Neural cell (in vitro differentiated cells): Measurements from ENCODE around the gene GPAT3. TPM values are rescaled to one million over a fixed set of nuclear protein-coding genes. Genes with fewer than 3 reads are reported as not detected.

Experiments
- H2AFZ ChIP-seq: fragments of 200-600, 300-800 bp; sonication (generic), shearing (Covaris generic); 2 replicates; pipeline ENCODE4 v1.6.0; 2014; ENCODE audit warnings: low read depth, mild to moderate bottlenecking, antibody characterized with exemption, low read length, moderate library complexity
- H3F3A ChIP-seq: fragments of 200-600 bp; shearing (Covaris generic); 2 replicates; pipeline ENCODE4 v1.6.1; 2016; ENCODE audit warnings: mild to moderate bottlenecking, moderate library complexity, mixed read lengths, antibody characterized with exemption, low read length; ENCODE audit not compliant: insufficient read depth, poor library complexity, severe bottlenecking
- H3K27ac ChIP-seq: fragments of 200-600, 300-800 bp; sonication (generic), shearing (Covaris generic); 2 replicates; pipeline ENCODE4 v1.5.1; 2014; ENCODE audit warnings: mild to moderate bottlenecking, low read length, moderate library complexity
- H3K27me3 ChIP-seq: fragments of 300-800, 200-600 bp; sonication (generic), shearing (Covaris generic); 2 replicates; pipeline ENCODE4 v1.6.0; 2014; ENCODE audit warnings: mild to moderate bottlenecking, low read depth, low read length, moderate library complexity; ENCODE audit not compliant: insufficient read depth
- H3K36me3 ChIP-seq: fragments of 300-800, 200-600 bp; sonication (generic), shearing (Covaris generic); 2 replicates; pipeline ENCODE4 v1.5.1; 2014; ENCODE audit warnings: mild to moderate bottlenecking, antibody characterized with exemption, low read length, moderate library complexity; ENCODE audit not compliant: insufficient read depth
- H3K4me2 ChIP-seq: fragments of 300-800, 200-600 bp; sonication (generic), shearing (Covaris generic); 2 replicates; pipeline ENCODE4 v1.6.0; 2014; ENCODE audit warnings: mild to moderate bottlenecking, low read length
- H3K4me3 ChIP-seq: fragments of 300-800, 200-600 bp; sonication (generic), shearing (Covaris generic); 2 replicates; pipeline ENCODE4 v1.5.1; 2014; ENCODE audit warnings: mild to moderate bottlenecking, low read length, moderate library complexity
- H3K79me2 ChIP-seq: fragments of 200-600 bp; shearing (Covaris generic); replicated peaks from 2 replicates; pipeline ENCODE4 v1.6.0; 2014; ENCODE audit warnings: mild to moderate bottlenecking, low read length, moderate library complexity; ENCODE audit not compliant: insufficient read depth
- H3K9ac ChIP-seq: fragments of 300-800, 200-600 bp; sonication (generic), shearing (Covaris generic); 2 replicates; pipeline ENCODE4 v1.6.1; 2016; ENCODE audit warnings: mild to moderate bottlenecking, low read length, mixed read lengths
- H3K9me2 ChIP-seq: fragments of 200-600 bp; shearing (Covaris generic); 2 replicates; pipeline ENCODE4 v1.6.1; 2016; ENCODE audit warnings: mild to moderate bottlenecking, low read length, mixed read lengths; ENCODE audit not compliant: insufficient read depth
- H3K9me3 ChIP-seq: fragments of 200-600, 300-800 bp; sonication (generic), shearing (Covaris generic); 2 replicates; pipeline ENCODE4 v1.6.1; 2016; ENCODE audit warnings: mild to moderate bottlenecking, mixed run types, low read length, moderate library complexity, mixed read lengths
- H4K20me1 ChIP-seq: fragments of 200-600 bp; shearing (Covaris generic); 2 replicates; pipeline ENCODE4 v1.6.1; 2016; ENCODE audit warnings: mild to moderate bottlenecking, mixed run types; ENCODE audit not compliant: insufficient read depth
- CTCF ChIP-seq: fragments of 450-650 bp; IDR thresholded peaks from 2 replicates; pipeline ENCODE4 v1.5.1; 2014; ENCODE audit warnings: antibody characterized with exemption, mild to moderate bottlenecking, moderate library complexity; ENCODE audit not compliant: poor library complexity, severe bottlenecking
- EP300 ChIP-seq: fragments of 450-650 bp; conservative IDR thresholded peaks from 2 replicates; pipeline ENCODE4 v1.6.1; 2014; ENCODE audit warnings: antibody characterized with exemption, mild to moderate bottlenecking, moderate library complexity; ENCODE audit not compliant: poor library complexity, severe bottlenecking
- EZH2 ChIP-seq: fragments of 200-600, 300-800 bp; shearing (Covaris generic), sonication (generic); IDR thresholded peaks from 2 replicates; pipeline ENCODE4 v1.6.1; 2014; ENCODE audit warnings: antibody characterized with exemption, low read length, borderline replicate concordance, mild to moderate bottlenecking; ENCODE audit not compliant: insufficient read depth, poor library complexity, severe bottlenecking
- MXI1 ChIP-seq: fragments of 450-650 bp; conservative IDR thresholded peaks from 2 replicates; pipeline ENCODE4 v1.6.1; 2014; ENCODE audit warnings: antibody characterized with exemption, mild to moderate bottlenecking; ENCODE audit not compliant: poor library complexity, severe bottlenecking
- POLR2AphosphoS5 ChIP-seq: IDR thresholded peaks from 2 replicates; pipeline ENCODE4 v1.6.1; 2012
- RAD21 ChIP-seq: fragments of 450-650 bp; conservative IDR thresholded peaks from 2 replicates; pipeline ENCODE4 v1.6.1; 2014; ENCODE audit warnings: antibody characterized with exemption, mild to moderate bottlenecking, moderate library complexity
- SMC3 ChIP-seq: fragments of 450-650 bp; conservative IDR thresholded peaks from 2 replicates; pipeline ENCODE4 v1.6.1; 2014; ENCODE audit warnings: antibody characterized with exemption, mild to moderate bottlenecking, moderate library complexity; ENCODE audit not compliant: poor library complexity
- TAF1 ChIP-seq: IDR thresholded peaks from 2 replicates; pipeline ENCODE4 v1.6.1; 2012; ENCODE audit warnings: low read depth
- polyA plus RNA-seq: library from polyadenylated mRNA; depleted of rRNA; stranded (reverse); fragments of >200 nt; gene quantifications from 2 replicates; pipeline ENCODE4 v1.2.3, GENCODE V29; 2014
- TF ChIP-seq, protein P1 (sequence below): IDR thresholded peaks from 2 replicates; pipeline ENCODE4 v1.6.1; 2012; ENCODE audit warnings: borderline replicate concordance

GPAT3 gene
- polyA plus RNA-seq, 1 donor from 2014 or later: not detected

DNA sequence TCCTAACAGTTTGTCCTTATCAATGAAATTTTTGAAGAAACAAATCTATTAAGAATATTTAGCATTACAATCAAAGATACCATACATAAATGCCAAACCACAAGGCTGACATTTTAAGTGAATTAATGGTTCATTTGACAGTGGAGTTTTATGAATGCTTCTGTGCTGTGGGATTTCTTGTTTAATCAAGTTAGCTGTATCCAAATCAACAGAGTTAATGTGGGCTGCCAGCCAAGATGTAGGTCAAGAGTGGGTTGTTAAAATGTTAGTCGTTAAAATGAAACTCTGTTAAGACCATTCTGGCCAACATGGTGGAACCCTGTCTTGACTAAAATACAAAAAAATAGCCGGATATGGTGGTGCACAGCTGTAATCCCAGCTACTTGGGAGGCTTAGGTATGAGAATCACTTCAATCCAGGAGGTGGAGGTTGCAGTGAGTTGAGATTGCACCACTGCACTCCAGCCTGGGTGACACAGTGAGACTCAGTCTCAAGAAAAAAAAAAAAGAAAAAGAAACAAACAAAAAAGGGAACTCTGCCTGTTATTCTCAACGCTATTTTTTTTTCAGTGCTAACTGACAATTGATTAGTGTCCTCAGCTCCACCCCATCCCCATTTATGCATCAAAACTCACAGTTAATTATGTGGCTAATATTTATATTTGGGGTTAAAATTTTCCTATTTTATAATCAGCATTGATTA lies 20.2 kb downstream of the GPAT3 start:
- Histone ChIP-seq H3K27ac (no peak overlapping the region), H4K20me1 (no peaks in the 10 kb centered on the region), H2AFZ (no peak overlapping the region), H3K9me3 (no peaks in the 10 kb centered on the region), H3F3A (no peaks in the 10 kb centered on the region), H3K9me2 (no peaks in the 10 kb centered on the region), H3K9ac (no peak overlapping the region), H3K4me2 (no peak overlapping the region), H3K36me3 (no peaks in the 10 kb centered on the region), H3K4me3 (no peak overlapping the region), H3K79me2 (no peaks in the 10 kb centered on the region), H3K27me3 (no peaks in the 10 kb centered on the region)
- TF ChIP-seq SMC3 (no peak), TAF1 (no peak), MXI1 (no peak), CTCF (no peak), POLR2AphosphoS5 (no peak), EZH2 (no peak), EP300 (no peak), RAD21 (no peak)
- TF ChIP-seq, protein P1, sequence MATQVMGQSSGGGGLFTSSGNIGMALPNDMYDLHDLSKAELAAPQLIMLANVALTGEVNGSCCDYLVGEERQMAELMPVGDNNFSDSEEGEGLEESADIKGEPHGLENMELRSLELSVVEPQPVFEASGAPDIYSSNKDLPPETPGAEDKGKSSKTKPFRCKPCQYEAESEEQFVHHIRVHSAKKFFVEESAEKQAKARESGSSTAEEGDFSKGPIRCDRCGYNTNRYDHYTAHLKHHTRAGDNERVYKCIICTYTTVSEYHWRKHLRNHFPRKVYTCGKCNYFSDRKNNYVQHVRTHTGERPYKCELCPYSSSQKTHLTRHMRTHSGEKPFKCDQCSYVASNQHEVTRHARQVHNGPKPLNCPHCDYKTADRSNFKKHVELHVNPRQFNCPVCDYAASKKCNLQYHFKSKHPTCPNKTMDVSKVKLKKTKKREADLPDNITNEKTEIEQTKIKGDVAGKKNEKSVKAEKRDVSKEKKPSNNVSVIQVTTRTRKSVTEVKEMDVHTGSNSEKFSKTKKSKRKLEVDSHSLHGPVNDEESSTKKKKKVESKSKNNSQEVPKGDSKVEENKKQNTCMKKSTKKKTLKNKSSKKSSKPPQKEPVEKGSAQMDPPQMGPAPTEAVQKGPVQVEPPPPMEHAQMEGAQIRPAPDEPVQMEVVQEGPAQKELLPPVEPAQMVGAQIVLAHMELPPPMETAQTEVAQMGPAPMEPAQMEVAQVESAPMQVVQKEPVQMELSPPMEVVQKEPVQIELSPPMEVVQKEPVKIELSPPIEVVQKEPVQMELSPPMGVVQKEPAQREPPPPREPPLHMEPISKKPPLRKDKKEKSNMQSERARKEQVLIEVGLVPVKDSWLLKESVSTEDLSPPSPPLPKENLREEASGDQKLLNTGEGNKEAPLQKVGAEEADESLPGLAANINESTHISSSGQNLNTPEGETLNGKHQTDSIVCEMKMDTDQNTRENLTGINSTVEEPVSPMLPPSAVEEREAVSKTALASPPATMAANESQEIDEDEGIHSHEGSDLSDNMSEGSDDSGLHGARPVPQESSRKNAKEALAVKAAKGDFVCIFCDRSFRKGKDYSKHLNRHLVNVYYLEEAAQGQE: no peak

- Histone ChIP-seq H3K27ac (no peak overlapping the region), H3K79me2 (no peaks in the 10 kb centered on the region), H2AFZ (no peak overlapping the region), H3K4me3 (no peak overlapping the region), H3K36me3 (no peaks in the 10 kb centered on the region), H3K27me3 (no peaks in the 10 kb centered on the region), H3K9me2 (no peaks in the 10 kb centered on the region), H3F3A (no peaks in the 10 kb centered on the region), H3K9ac (no peak overlapping the region), H4K20me1 (no peaks in the 10 kb centered on the region), H3K9me3 (no peaks in the 10 kb centered on the region), H3K4me2 (no peak overlapping the region)
- TF ChIP-seq POLR2AphosphoS5 (no peak), CTCF (no peak), TAF1 (no peak), MXI1 (no peak), RAD21 (no peak), SMC3 (no peak), EZH2 (no peak), EP300 (no peak)
- TF ChIP-seq, protein P1: no peak
Measured at GRCh38 chr4:83556816-83557215, 20.9 kb downstream of the GPAT3 start.
